Inflammatory macrophage (primary cell): ENCODE results near the gene ZNF860.
"Not testable (repeated sequence)": the region's sequence is repeated elsewhere in the genome, so short reads cannot be mapped to it uniquely, and the experiment has no call there.

Source experiments
- DNase-seq, 2 donors: peaks; one replicate each; pipeline ENCODE4 v3.0.0-alpha.2; 2020 to 2022

ZNF860 gene

DNA sequence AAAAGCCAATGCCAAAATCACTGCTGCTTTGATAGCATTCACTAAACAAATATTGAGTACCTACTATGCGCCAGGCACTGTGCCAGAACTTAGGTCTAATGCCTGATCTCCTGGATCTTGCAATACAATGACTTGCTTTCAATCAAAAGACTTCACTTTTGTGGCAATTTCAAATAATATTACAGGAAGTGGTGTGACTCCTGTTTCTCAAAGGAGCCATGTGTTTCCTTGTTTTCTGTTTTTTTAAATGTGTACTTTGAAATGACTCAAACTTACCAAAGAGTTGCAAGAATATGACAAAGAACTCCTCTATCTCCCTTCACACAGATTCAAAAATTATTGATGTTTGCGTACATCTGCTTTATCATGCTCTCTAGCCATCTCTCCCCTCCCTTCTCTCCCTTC, 18.7 kb upstream of the ZNF860 start:
- DNase-seq, result peak; percentile 53 to 59

DNA sequence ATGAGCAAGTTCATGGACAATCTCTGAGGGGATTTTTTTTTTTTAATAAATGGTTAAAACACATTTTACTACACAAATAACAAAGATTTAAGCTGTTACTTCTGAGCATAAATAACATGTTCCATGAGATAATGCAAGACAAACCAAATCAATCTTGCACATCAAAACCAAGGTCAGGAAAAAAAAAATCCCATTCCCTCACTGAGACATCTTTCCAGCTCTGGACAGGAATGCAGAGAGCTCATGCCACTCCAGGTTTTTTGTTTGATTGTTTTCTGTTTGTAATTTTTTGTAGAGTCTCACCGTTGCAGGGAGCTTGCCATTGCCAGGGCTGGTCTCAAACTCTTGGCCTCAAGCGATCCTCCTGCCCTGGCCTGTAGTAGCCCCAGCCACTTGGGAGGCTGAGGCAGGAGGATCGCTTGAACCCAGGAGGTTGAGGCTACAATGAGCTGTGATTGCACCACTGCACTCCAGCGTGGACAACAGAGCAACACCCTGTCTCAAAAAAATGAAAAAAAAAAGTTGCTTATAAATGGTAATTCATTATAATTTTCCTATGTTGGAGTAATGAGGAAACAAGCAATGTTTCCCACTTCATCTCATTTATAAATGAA, 14.5 kb upstream of the ZNF860 start:
- DNase-seq, result no peak

DNA sequence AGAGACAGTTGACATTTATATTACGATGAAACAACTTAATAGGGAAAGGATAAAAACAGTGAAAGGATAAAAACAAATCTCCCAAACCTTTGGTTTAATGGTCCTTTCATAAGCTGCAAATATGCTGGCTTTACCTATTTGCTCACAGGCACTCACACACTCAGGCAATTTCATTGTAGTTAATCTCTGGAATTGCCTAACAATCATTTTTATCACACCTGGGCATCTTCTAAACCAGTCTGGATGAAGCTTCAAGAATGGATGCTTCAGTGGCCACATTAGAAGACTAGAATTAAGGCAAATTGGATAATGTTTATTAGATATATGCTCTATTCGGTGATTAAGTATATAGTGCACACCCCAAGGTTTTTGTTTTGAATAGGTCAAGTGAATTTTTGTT, 14.0 kb upstream of the ZNF860 start:
- no peak for DNase-seq

DNA sequence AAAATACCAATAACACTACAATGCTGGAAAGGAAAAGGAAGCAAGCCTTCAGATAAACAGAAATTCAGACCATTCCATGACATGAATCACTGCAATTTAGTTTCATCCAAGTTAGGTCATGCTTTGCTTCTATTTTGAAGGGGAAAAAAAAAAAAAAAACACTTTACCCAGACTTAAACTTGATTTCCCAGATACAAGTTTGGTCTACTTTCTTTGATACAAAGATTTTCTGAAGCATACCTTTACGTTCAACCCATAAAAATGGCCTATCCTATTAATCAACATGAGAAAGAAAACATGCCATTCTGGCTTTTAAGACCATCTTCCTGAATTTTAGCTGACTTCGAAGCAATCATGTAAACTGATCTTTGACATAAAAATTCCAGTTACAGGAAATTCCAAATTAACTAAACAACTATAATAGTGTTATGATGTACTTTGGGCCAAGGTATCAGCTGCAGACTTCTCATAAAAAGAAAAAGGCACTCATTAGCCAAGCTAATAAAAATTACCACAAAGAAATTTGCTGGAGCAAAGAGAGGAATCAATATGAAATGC, 13.1 kb upstream of the ZNF860 start:
- DNase-seq, result no peak

DNA sequence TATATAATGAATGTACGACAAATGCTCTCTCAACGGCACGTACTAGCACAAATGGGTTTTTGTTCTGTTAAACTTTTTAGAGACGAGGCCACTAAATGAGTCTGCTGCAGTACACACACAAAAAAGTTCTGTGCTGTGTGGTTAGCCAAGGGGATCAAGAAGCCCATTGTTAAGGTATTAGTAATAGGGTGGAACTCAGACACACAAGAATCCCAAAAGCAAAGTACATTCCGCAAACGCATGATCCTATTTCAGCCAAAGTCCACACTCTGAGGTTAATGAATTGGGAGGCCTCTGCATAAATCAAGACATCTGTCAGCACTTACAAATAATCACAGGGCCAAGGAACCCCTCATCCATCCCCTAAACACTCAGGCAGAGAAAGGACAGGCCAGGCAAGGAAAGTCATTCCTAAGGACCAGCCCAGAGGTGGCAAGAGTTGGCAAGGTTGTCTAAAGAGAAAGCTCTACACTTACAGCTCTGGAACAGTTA, 12.6 kb upstream of the ZNF860 start:
- no peak for DNase-seq

DNA sequence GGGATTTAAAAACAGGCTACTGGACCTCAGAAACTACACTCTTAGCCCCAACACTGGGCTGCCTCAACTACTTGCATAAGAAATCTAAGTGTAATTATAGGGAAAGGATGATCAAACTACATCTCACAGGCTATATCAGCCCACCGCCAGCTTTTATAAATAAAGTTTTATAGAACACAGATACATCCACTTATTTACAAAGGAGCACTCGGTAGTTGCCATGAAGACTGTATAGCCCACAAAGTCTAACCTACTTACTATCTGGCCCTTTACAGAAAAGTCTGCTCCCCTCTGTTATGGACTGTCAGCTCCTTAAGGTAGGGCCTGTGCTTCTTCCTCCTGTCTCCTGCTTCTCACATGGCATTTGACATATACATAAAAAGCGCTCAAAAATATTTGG, 9.9 kb upstream of the ZNF860 start:
- DNase-seq, result no peak

DNA sequence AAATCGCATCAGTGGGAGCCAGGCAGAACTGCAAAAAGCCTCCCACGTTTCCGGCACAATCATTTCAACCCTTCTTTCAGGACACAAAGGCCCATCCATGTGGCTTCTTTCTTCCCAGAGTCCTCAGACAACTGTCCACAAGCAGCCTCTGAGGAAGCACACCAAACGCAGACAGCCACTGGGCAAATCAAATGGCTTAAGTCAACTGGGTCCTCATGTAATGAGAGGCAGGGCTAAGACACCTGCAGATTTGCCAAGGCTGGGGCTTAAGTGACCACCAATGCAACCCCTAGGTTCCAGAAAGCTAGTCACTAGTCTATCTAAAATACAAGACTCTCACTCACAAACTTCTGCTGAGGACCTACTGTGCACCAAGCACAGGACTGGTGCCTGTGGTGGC, 8.5 kb upstream of the ZNF860 start:
- DNase-seq, result no peak

DNA sequence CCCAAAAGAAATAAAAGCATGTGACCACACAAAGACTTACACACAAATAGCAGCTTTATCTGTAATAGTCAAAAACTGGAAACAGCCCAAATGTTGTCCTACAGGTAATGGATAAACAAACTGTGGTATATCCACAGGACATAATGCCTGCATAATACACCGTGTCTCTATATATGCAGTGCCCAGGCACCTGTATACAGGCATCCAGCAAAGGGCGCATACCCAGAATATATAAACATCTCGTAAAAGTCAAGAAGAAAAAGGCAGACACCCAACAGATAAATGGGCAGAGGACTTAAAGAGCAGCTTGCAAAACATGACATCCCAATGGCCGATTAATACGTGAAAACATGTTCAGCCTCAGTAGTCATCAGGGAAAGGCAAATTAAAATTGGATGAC, 7.7 kb upstream of the ZNF860 start:
- DNase-seq, result no peak

DNA sequence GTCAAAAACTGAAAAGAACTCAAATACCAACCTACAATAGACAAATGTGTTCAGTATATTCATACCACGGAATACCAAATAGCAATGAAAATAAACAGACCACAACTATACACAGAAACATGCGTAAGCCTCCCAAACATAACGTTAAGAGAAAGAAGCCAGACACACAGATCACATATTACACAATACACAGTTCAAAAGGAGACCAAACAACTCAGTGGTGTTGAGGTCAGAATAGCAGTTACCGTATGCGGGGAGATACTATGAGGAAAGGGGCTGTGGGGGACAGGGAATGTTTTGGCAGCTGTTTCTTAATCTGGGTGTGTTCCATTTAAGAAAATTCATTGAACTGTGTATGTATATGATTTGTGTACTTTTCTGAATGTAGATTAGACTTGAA, 7.1 kb upstream of the ZNF860 start:
- no peak for DNase-seq

DNA sequence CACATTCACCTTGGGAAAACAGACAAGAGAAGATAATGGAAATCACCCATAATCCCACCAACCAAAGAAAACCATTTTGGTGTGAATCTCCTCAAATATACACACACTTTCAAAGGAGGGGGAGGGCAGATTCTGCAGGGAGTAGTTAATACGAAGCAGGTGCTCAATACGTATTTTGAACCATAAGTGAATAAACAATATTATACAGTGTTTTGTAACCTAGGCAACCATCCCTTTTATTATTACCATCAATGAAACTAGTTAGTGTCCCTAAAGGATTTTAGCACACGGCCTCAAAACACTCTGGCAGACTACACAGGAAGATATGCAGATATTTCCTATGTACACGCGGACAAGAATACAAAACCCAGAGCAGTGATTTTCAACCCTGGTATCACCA, 6.6 kb upstream of the ZNF860 start:
- no peak for DNase-seq

DNA sequence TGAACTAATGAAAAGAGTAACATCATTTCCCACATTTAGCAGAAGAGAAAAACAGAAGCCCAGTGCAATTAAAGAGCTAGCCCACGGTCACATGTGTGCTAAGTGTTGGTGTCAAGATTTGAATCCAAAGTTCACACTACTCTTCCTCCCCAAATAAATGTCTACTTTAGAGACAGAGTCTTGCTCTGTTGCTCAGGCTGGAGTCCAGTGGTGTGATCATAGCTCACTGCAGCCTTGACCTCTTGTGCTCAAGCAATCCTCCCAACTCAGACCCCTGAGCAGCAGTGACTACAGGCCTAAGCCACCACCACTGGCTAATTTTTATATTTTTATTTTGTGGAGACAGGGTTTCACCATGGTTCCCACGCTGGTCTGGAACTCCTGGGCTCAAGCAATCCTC, 5.2 kb upstream of the ZNF860 start:
- no peak for DNase-seq

DNA sequence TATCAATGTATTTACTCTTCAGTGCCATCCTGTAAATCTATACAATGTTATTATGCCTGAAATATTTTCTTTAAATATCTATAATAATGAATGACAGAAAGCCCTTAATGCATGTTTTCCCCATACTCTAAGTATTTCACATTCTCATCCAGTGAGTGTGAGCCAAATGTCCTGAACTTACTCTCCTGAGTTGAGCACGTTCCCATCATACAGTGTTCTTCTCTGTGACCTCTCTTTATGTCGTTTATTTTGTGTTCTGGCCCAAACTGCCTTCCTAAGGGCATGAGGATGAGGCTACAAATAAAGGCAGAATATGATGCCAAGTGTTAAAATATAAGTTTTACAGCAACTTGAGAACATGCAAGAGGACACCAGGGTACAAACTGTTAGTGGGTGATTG, 3.8 kb upstream of the ZNF860 start:
- DNase-seq, result no peak

DNA sequence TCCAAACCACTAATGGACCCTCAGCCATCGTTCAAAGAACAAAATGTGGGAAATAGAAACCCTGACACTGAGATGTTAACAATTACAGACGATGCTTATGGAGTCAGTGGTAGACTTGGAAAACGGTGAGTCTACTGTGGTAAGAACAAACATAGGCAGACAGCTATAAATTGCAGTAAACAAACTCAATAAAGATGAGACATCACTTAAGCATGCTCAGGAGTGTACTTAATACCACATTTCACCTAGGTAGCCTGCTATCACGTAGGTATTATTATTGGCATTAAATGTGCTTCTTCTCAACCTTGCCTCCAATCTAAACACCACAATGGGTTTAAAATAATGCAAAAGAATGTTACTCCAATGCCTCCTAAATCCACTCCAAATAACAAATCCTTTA, 3.0 kb upstream of the ZNF860 start:
- DNase-seq, result no peak

DNA sequence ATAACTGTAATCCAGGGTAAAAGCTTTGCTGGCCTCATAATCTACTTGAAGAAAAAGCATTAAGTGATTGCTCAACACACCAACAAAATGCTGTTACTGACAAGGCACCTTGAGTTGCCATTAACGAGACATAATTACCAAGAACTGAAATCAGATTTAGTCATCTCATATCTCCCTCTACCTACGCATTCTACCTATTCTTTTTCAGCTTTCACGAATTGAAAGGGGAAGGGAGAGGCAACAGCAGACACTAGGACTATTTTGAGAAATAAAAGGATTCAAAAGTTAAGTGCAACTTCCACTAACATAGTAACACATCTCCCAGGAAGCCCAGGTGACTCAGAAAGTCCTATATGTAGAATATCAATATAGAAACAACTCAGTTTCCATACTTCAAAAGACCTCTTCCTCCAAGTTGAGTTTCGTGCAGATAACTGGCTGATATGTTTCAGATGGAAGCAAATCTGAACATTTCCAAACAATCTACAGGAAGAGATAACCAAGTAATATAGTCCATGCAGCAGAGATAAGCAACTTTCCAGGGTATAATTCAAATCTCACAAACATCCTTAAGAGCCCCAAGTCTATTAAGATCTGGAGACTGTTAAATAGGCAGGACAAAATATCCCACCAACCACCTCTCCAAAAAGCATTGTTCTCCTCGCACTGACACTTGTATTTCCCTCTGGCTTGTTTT, 2.4 kb upstream of the ZNF860 start:
- DNase-seq, result no peak

DNA sequence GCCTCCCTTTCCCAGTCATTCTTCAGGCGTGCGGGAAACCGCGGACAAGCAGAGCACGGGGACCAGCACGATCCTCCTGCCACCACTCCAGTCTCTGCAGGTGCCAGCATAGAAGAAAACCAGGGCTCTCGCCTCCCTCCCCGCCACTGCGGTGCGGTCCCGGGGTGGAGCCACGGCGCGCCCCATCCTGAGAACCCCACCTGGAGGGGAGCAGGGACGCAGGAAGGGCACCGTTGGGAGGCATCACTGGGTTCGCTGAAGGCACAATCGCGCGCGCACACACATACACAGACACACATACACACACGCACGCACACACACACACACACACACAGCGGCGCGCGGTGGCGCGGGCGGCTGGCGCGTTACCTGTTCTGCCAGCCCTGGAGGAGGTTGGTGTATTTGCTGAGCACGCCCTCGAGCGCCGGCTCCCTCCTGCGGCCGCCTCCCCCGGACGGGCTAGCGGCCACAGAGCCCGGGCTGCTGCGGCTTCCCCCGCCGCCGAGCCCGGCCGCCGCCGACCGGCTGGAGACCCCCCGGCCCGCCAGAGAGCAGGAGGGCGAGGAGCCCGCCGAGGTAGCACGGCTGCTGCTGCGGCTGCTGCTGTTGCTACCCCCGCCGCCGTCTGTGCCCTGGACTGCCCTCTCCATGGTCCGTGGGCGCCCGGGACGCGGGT, 882 bp upstream of the ZNF860 start:
- no peak for DNase-seq

DNA sequence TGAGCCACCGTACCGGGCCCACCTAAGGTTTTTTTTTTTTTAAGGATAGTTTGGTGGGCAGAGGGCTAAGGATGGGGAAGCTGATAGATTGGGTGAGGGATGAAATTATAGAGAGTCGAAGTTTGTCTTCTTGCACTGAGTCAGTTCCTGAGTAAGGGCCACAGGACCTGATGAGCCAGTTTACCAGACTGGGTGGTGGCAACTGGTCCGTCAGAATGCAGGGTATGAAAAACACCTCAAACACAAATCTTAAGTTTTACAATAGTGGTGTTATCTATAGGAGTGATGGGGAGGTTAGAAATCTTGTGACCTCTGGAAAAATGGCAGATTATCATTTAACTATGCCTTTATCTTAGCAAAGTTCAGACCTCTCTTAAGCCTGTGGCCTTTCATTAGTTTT, 2.8 kb downstream of the ZNF860 start:
- no peak for DNase-seq

DNA sequence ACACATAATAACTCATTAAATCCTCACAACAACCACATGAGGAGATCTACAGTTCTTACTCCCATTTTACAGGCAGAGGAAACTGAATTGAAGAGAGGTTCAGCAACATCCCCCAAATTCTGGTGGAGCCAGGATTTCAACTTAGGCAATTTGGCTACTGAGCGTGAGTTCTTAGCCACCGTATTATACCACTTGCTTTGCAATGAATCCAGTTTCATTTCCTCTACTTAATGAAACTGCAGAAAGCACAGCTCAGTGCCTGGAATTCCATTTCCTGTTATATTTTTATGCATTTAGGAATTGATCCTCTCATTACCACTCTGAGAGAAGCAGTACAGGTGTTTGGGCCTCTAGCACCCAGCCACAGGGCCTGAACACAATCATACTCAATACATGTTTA, 4.3 kb downstream of the ZNF860 start:
- DNase-seq, result peak; percentile 19 to 31

DNA sequence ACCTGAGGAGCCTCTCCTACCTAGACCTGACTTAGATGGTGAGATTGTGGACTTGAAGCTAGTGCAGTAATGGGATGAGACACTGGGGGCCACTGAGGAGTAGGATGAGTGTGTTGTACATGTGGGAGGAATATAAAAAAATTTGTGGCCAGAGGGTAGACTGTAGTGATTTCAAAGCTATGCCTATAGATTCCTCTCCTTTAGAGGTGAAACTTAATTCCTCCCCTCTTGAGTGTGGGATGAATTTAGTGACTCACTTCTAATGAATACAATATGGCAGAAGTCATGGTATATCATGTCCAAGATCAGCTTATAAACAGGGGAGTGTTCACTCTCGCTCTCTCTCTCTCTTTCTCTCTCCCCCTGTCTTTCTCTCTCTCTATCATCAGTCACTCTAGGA, 6.7 kb downstream of the ZNF860 start:
- DNase-seq, result no peak

DNA sequence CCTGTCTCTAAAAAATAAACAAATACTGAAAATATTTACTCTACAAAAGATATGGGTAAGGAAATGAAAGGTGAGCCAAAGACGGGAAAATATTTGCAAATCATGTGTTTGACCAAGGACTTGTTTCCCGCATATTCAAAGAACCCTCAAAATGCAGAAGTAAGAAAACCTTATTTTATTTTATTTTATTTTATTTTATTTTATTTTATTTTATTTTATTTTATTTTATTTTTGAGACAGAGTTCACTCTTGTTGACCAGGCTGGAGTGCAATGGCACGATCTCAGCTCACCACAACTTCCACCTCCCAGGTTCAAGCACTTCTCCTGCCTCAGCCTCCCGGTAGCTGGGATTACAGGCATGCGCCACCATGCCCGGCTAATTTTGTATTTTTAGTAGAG, 11.4 kb downstream of the ZNF860 start:
- not testable (repeated sequence) for DNase-seq

DNA sequence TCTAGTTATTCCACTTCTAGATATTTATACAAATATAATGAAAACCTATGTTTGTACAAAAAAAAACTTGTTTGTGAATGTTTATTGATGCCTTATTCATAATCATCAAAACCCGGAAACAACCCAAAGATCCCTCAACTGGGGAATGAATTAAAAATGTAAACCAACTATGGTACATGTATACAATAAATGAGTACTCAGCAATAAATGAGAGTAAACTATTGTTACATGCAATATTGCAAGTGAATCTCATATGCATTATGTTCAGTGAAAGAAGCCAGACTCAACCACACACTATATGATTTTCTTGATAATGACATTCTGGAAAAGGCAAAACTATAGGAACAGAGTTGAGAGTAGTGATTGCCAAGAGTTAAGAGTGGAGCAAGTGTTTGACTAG, 12.3 kb downstream of the ZNF860 start:
- no peak for DNase-seq

DNA sequence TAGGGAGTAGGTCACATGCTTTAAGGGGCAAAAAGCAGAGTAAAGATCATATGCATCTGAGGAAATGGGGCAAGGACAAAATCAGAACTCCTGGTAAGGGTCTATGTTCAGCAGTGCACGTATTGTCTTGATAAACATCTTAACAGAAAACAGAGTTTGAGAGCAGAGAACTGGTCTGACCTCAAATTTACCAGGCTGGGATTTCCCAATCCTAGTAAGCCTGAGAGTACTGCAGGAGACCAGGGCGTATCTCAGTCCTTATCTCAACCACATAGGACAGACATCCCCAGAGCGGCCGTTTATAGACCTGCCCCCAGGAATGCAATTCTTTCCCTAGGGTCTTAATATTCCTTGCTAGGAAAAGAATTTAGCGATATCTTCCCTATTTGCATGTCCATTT, 13.5 kb downstream of the ZNF860 start:
- not testable (repeated sequence) for DNase-seq

DNA sequence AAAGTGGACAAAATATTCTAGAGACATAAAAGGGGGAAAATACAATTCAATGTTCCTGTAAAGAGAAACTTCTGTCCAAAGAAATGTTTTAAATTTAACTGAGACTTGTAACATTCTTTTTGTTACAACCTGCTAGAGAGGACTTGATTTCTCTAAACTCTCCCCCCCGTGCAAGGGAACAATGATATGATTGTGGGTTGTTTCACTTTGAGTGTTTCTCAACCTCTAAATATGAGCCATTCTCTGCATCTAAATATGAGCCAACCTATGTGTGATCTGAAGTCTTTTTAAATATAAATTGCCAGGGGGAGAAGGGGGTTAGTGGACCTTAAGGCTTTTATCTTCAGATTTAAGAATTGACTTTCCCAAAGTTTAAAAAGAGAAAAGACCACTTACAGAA, 14.6 kb downstream of the ZNF860 start:
- DNase-seq, result no peak

DNA sequence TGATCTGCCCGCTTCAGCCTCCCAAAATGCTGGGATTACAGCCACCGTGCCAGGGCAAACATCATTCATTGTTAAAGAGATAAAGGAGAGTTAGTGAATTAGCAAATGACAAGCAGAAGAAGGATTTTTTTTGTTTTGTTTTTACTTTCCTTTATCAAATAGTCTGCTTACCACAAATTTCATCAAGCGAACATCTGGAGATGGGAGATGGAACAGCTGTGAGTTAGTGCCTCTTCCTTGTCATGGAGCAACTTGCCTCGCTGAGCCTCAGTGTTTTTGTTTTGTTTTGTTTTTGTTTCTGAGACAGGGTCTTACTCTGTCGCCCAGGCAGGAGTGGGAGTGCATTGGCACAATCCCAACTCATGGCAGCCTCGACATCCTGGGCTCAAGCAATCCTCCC, 15.9 kb downstream of the ZNF860 start:
- no peak for DNase-seq

DNA sequence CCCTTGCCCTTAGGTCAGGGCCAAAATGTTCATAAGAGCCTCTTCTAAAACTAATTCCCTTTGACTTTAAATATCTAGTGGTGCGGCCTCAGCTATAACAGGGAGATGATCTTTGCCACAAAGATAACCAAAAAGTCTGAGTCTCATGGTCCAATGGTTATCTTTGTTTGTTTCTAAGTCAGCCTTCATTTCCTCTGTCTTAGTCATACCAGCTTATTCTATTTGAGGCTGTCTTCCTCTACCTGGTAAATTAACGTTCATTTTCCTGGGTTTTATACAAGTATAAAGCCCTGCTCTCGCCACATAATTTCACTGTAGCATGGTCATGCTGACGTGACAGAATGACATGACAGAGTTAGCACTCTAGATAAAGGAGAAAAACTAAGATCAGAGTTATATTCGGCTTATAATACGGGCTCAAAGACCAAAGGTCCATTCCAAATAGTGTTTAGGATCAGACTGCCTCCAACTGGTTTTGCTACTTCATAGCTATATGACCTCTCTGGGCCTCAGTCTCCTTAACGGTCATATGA, 18.4 kb downstream of the ZNF860 start:
- DNase-seq, result no peak
